GM19452 (cell line): ENCODE results near the gene HOXA7.

Source experiments
- ATAC-seq: cut with Tn5 transposase; IDR thresholded peaks from one replicate; pipeline ENCODE4 v1.9.1; 2021; ENCODE audit not compliant: unreplicated experiment

Gene HOXA7

GRCh38 chr7:27156508-27156898, at the start of gene HOXA7:
Gene HOXA7 (minus strand): TSS chr7:27156675. CDS start chr7:27156545, 130 bp downstream.
- ATAC-seq = no peak

DNA sequence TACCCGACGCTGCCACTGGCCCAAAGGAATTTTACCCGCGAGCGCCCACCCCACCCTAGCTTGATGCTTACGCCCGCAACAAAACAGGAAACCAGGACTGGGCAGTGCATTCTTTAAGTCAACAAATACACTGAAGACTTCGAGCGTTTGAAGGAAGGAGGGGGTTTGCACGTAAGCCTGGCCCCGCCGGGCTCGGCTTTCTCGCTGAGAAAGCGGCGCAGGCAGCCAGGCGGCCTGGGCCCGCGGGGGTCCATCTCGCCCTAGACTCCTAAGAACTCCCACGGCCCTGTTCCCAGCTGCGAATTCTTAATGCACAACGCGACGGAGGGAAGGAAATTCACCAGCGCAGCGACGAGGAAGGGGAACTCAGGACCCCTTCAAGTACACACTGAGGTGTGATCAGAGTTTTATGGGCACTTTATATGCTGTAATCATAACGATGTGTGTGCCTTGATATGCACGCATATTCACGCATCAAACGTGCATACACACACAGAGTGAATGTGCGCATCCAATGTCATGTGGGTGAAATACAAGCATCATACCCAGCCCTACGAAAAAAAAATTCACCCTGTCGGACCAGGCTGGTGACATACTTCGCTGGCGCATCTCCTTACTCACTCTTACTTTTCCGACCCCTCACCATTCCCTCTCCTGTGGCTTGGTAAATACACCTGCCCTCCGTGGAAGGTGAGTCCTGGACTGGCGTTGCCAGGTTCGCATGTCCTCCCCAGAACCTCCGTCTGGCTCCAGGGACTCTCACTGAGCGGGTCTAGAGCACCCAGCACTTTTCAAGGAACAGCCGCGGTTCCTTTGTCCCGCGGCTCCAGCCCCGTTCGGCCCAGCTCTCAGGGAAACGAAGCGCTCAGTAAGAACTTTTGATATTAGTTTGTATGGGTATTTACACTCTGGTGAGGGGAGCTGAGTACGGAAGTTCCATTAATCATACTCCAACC, 49.1 kb upstream of the HOXA7 start:
- ATAC-seq = no peak

- no peak for ATAC-seq
These were observed 48.4 kb upstream of the HOXA7 start for GRCh38 chr7:27204851-27205322.

GRCh38 chr7:27203964-27204594, 47.6 kb upstream of the HOXA7 start:
- no peak for ATAC-seq

DNA sequence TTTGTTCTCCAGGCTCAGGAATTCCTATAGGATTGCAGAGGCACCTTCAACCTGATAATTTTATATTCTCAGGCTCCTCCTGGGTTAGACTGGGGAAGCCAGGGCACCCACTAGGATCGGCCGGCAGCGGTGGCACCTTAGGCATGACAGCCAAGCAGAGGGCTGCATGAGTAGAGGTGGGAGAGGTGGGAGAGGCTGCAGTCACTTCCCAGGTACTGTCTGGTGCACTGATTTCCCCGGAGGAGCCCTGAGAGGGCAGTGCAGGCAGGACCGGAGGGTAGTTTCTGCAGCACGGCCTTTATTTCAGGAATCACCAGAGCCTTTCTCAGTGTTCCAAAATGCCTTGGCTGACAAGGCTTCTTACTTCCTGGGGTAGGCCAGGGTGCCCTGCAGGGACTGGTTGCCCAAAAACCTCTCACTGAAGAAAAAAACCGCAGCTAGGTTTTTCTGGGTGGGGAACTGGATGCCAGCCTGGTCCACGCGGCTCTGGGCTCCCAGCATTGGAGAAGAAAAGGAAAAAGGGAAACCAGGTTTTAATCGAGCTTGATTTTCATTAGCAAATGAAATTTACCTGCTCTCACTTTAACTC, 47.0 kb upstream of the HOXA7 start:
- ATAC-seq = no peak

- no peak for ATAC-seq
These were observed 46.3 kb upstream of the HOXA7 start for GRCh38 chr7:27202862-27203134.

DNA sequence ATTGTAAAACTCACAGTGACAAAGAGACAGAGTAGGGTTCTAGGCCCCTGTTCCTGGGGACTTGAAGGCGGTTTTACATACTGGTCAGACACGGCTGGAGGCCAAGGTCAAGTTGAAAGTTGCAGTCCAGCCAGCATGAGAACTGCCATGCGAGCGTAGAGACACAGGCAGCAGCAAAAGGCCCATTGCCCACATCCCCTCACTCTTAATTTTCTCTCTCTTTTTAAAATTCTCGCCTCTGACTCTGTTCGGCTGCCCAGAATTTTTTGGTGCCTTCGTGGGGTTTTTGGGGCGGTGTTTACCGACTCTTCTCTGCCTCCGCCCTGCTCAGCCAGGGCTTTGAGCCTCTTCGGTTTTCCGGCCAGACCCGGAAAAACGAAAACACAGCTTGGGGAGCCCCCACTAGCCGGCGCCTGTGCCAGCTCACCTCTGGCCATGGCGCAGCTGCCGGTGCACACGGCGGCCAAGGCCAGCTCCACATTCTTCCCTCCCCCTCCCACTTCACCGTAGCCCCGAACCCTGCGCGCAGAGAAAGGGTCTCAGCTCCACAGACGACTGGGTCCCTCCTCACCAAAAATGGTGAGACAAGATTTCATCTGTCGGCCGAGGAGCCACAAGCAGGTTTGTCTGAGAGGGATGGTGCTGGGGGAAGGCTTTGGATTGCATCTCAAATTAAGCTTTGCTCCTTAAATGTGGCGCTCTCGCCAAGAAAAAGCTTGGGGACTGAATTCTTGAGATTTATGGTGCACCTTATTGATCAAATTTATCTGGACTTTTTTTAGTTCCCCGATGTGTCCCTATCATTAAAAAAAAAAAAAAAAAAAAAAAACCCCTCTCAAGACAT, 45.8 kb upstream of the HOXA7 start:
- no peak for ATAC-seq

DNA sequence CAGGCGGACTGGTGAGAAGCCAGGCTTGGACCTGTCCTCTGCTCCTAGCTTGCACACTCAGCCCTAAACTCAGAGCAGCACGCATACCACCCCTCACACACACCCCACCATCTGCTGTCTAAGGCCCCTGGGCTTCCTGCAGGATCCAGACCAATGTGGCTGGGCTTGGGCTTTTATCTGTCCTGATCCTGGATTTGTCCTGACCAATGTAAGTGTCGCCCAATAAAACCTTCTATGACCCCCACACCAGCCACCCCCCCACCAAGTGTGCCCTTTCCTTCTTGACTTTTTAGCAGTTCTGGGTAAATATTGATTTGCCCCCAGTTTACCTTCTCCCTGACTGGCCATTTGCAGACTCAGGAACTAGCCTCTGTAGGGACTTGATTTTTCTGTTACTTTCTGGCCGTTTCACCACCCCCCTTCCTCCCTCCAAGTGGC, 45.1 kb upstream of the HOXA7 start:
- ATAC-seq = no peak

DNA sequence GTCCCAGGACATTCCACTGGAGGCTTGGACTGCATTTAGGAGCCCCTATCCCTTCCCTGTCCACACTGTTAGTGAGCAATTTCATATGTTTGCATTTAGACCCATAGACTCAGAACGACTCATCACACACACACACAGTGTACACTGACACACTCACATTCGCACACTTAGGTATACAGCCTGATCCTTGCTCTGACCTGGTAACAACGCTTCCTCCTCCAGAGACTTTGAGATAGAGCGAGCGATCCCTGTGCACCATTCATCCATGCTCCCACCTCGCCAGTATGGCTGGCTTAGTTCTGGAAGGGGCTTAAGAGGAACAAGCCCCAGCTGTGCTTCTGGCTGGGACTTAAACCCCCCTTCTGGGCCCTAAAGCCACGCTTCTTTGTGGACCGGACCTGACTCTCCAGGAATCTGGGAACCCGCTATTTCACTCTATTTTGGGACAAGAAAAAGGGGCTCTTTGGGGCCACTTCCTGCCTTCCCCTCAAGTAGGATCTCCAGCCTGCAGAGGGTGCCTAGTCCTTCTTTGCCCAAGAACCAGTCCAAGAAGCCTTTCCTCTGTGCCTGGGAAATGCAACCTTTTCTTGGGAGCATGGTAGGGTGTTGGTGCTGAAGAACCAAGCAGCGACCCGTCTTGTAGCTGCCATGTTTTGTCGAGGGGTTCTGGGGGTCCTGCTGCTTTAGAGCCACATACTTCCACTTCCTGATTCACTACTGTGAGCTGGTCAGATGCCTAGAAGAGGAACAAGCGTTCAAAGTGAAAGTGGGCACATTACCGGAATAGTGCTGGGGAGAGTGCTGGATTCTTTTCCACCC, 44.5 kb upstream of the HOXA7 start:
- no peak for ATAC-seq

DNA sequence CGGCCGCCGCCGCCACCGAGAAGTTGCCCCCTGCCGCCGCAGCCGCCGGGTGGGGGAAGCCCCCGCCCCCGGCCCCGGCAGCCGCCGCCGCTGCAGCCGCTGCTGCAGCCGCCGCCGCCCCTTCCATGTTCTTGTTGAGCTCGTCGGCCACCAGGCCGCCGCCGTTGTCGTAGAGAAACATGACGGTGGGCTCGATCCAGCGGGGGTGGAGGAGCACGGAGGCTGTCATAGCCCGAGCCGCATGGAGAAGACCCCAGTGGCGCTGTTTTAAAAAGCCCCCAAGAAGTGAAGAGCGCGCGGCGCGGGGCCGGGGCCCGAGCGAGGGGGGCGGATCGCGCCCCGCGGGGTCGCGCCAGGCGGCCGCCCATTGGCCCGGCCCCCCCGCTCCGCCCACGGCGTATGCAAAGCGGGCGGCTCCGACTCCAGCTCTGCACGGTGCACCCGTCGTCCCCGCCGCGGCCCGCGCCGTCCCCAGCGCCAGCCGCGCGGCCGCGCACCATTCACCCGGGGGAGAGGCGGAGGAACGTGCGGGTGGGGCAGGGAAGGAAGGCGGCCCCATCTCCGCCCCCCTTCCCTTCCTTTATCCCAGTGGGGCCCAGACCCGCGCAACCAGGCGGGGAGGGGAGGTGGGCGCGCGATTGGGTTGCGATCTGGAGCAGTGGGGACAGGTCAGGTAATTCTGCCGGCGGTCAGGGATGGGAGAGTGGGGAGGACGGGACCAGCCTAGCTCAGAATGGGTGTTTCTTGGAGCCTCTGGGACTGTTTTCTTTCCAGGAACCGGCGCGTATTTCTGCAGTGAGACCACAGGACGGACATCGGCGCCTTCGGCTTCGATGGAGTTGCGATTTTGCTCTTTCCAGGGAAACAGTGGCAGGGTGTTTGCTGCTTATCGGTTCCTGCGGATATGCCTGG, 43.6 kb upstream of the HOXA7 start, which contains the start of gene HOXA13:
Gene HOXA13, minus strand, starts transcription at position 243 of the 912 bp plus-strand sequence. Its CDS starts 14 bp downstream, at position 229.
- peak; percentile 73 for ATAC-seq

- no peak for ATAC-seq
These were observed 42.7 kb upstream of the HOXA7 start for GRCh38 chr7:27198871-27199801.

DNA sequence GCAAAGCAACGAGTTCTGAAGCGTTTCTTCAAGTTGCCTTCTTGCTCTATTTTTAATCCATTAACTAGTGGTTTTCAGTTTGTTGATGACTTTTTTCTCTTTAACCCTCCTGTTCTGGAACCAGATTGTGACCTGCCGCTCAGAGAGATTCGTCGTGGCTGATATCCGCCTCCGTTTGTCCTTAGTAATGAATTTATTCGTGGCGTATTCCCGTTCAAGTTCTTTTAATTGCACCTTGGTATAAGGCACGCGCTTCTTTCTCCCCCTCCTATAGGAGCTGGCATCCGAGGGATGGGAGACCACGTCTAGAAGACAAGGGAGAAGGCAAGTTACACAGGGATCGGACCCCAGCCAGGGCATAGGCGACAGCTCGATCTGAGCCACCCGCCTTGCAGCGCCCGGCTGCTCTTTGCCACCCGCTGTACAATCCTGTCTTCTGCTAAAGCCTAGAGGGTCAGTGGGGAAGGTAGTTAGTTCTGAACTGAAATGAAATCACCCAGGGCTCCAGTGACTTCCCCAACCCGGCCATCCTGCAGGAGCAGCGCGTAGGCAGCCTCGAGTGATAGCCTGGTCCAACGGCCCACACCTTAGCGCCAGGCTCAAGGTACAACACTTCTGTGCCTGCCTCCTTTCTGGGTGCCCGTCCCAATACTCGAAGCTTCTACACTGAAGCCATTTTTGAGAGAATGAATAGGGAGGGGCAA, 41.8 kb upstream of the HOXA7 start:
- ATAC-seq = no peak

- no peak for ATAC-seq
These were observed 40.9 kb upstream of the HOXA7 start for GRCh38 chr7:27197137-27198042.

GRCh38 chr7:27196287-27196767, 39.9 kb upstream of the HOXA7 start:
- no peak for ATAC-seq

DNA sequence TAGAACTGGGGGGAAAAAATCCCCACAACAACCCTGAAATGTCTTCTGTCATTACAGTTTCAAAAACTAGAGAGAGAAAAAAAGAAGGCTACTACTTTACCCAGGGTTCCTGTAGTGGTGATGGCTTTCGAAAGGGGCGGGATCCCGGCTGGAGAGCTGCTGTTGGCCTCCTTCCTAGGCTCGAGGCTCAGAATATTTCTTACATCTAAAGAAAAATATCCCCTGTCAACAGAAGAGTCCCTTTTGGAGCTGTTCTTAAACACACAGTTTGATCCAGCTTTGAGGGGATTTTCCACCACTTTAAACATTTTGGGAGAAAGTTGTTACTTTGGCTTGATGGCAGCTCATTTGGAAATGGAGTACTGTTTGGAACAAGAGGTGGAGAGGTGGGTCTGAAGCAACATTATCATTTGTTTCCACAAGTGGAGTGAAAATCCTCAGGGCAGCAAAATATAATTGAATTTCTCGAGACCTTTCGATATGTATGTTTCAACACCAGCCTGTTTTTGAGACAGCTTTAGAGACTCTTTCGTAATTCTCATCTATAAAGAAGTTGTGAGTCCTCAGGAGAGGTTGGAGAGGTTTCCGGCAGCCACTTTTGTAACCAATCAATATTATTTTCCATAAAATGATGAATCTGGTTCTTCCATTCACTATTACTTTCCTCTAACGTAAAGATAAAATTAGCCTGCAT, 38.4 kb upstream of the HOXA7 start:
- ATAC-seq = no peak

DNA sequence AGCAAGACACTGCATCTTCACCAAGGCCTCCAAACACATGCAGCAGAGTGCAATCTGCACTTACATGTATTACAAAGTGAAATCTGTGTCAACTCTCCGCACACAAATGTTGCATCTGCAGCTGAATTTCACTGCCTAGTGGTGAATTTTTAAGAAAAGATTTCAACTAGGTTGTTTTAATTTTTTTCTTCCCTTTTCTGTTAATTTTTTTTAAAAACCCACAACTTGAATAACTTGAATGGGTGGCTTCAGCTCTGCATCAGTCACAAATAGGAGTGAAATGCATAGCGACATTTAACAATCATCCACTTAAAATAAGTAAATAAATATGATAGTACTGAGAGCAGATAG, 37.5 kb upstream of the HOXA7 start:
- no peak for ATAC-seq
